Smooth muscle cell (in vitro differentiated cells): ENCODE data around the gene GDAP1L1. TPM values are rescaled to one million over a fixed set of nuclear protein-coding genes. Genes with fewer than 3 reads are reported as not detected.
A peak's percentile ranks its signal among the peaks of the same experiment; 100 is the strongest.

Source experiments
- DNase-seq: peaks from one replicate; lab custom pipeline; 2025; ENCODE audit not compliant: unreplicated experiment; lab: John Stamatoyannopoulos, UW
- H2AFZ ChIP-seq: fragments of 200-600 bp; sonication (generic); 2 replicates; pipeline ENCODE4 v1.6.0; 2016; ENCODE audit warnings: antibody characterized with exemption, low read depth, mild to moderate bottlenecking
- H3F3A ChIP-seq: fragments of 200-600 bp; sonication (generic); 2 replicates; pipeline ENCODE4 v1.6.0; 2017; ENCODE audit warnings: antibody characterized with exemption, low read depth
- H3K27ac ChIP-seq: fragments of 200-600 bp; sonication (generic); 2 replicates; pipeline ENCODE4 v1.5.1; 2016; ENCODE audit warnings: low read depth, mild to moderate bottlenecking
- H3K27me3 ChIP-seq: fragments of 200-600 bp; sonication (generic); 2 replicates; pipeline ENCODE4 v1.6.1; 2016; ENCODE audit warnings: low read depth, mild to moderate bottlenecking
- H3K36me3 ChIP-seq: fragments of 200-600 bp; sonication (generic); 2 replicates; pipeline ENCODE4 v1.5.1; 2016; ENCODE audit warnings: low read depth
- H3K4me1 ChIP-seq: fragments of 200-600 bp; sonication (generic); 2 replicates; pipeline ENCODE4 v1.5.1; 2016; ENCODE audit warnings: low read depth
- H3K4me2 ChIP-seq: fragments of 200-600 bp; sonication (generic); 2 replicates; pipeline ENCODE4 v1.6.0; 2016; ENCODE audit warnings: mild to moderate bottlenecking
- H3K4me3 ChIP-seq: fragments of 200-600 bp; sonication (generic); 2 replicates; pipeline ENCODE4 v1.5.1; 2016; ENCODE audit warnings: mild to moderate bottlenecking
- H3K79me2 ChIP-seq: fragments of 200-600 bp; sonication (generic); 2 replicates; pipeline ENCODE4 v1.6.0; 2016; ENCODE audit warnings: low read depth, mild to moderate bottlenecking
- H3K9ac ChIP-seq: fragments of 200-600 bp; sonication (generic); 2 replicates; pipeline ENCODE4 v1.6.0; 2016; ENCODE audit warnings: low read depth
- H3K9me3 ChIP-seq: fragments of 200-600 bp; sonication (generic); replicated peaks from 2 replicates; pipeline ENCODE4 v1.5.1; 2016; ENCODE audit warnings: low read depth
- H4K20me1 ChIP-seq: fragments of 200-600 bp; sonication (generic); 2 replicates; pipeline ENCODE4 v1.6.0; 2016; ENCODE audit warnings: low read depth
- CTCF ChIP-seq: fragments of 200-600 bp; sonication (generic); IDR thresholded peaks from 2 replicates; pipeline ENCODE4 v1.5.1; 2017; ENCODE audit warnings: borderline replicate concordance, mild to moderate bottlenecking, antibody characterized with exemption; ENCODE audit not compliant: insufficient read depth, poor library complexity, severe bottlenecking
- WGBS: methylation state at CpG from one replicate; pipeline ENCODE4 v1.1.7; 2016; ENCODE audit warnings: low lambda C conversion rate; 5-methylcytosine and 5-hydroxymethylcytosine counted together
- polyA plus RNA-seq: library from polyadenylated mRNA; unstranded; fragments of >200 nt; fragmentation: Nextera tagmentation; extraction: Ambion mirVana; gene quantifications from 2 replicates; pipeline ENCODE4 v1.2.1, GENCODE V29; 2016
- total RNA-seq: library from RNA; depleted of rRNA; stranded (reverse); fragments of >200 nt; gene quantifications from 2 replicates; pipeline ENCODE4 v1.2.3, GENCODE V29; 2014

GDAP1L1 gene
- total and polyA plus RNA-seq, 2 experiments from 2014 or later = not detected

- Histone ChIP-seq H3K36me3 (no peaks in the 10 kb centered on the region), H3K27ac (peak overlapping the region; percentile 17), H3F3A (no peaks in the 10 kb centered on the region), H4K20me1 (no peaks in the 10 kb centered on the region), H3K79me2 (peaks cover 5% of the 10 kb centered on the region), H3K4me1 (peaks cover 8% of the 10 kb centered on the region), H3K9ac (peak overlapping the region; percentile 58), H3K27me3 (no peaks in the 10 kb centered on the region), H3K4me3 (peak overlapping the region; percentile 70), H3K4me2 (peak overlapping the region; percentile 85), H3K9me3 (no peaks in the 10 kb centered on the region), H2AFZ (peak overlapping the region; percentile 81)
- no peak for DNase-seq
- 18% methylated on average over 17 of the region's 17 CpGs for WGBS
- no peak for TF ChIP-seq CTCF
Measured at GRCh38 chr20:44309763-44310663, 62.9 kb downstream of the GDAP1L1 start.

- no peaks in the 10 kb centered on the region for H3K27me3 ChIP-seq
- H3K9me3 ChIP-seq = no peaks in the 10 kb centered on the region
- H3K4me3 ChIP-seq = peak within 1 kb of the TSS; percentile 70
- WGBS = 3% methylated on average over 58 of the region's 70 CpGs
- peaks cover 8% of the 10 kb centered on the region for H3K4me1 ChIP-seq
- DNase-seq = peak; percentile 92
- TF ChIP-seq CTCF = peak; percentile 94
- H3K9ac ChIP-seq = peak within 1 kb of the TSS; percentile 58
- peak within 1 kb of the TSS; percentile 85 for H3K4me2 ChIP-seq
- no peaks in the 10 kb centered on the region for H3F3A ChIP-seq
- peak within 1 kb of the TSS; percentile 17 for H3K27ac ChIP-seq
- peaks cover 5% of the 10 kb centered on the region for H3K79me2 ChIP-seq
- H3K36me3 ChIP-seq = no peaks in the 10 kb centered on the region
- H2AFZ ChIP-seq = peak within 1 kb of the TSS; percentile 97
- no peaks in the 10 kb centered on the region for H4K20me1 ChIP-seq
Measured at GRCh38 chr20:44310664-44311639, 63.8 kb downstream of the GDAP1L1 start, which contains the start of gene FITM2. FITM2 (minus strand) TSS chr20:44311202; CDS start chr20:44311148, 54 bp downstream.

GRCh38 chr20:44314870-44315269, 67.8 kb downstream of the GDAP1L1 start:
- no peaks in the 10 kb centered on the region for H3K27me3 ChIP-seq
- no peaks in the 10 kb centered on the region for H3K9me3 ChIP-seq
- no peaks in the 10 kb centered on the region for H3F3A ChIP-seq
- H3K4me3 ChIP-seq = no peak overlapping the region
- H2AFZ ChIP-seq = no peak overlapping the region
- TF ChIP-seq CTCF = no peak
- no peaks in the 10 kb centered on the region for H3K79me2 ChIP-seq
- no peak for DNase-seq
- peaks cover 5% of the 10 kb centered on the region for H3K4me1 ChIP-seq
- no peak overlapping the region for H3K27ac ChIP-seq
- no peak overlapping the region for H3K4me2 ChIP-seq
- H4K20me1 ChIP-seq = no peaks in the 10 kb centered on the region
- H3K9ac ChIP-seq = no peak overlapping the region
- no peaks in the 10 kb centered on the region for H3K36me3 ChIP-seq
